Activated CD4-positive, alpha-beta T cell treated with anti-CD3 and anti-CD28 coated beads, Interleukin-10, Interleukin-2, amounts not matched to agents 100 ng/mL and 50 ng/mL, durations not matched to agents 16 hours and 8 hours (primary cell): ENCODE results near the gene FAM3B.
A peak's percentile ranks its signal among the peaks of the same experiment; 100 is the strongest.
"Not testable (repeated sequence)": the region's sequence is repeated elsewhere in the genome, so short reads cannot be mapped to it uniquely, and the experiment has no call there.

Source experiments
- DNase-seq: peaks from one replicate; pipeline ENCODE4 v3.0.0-alpha.2; 2020

The FAM3B gene

GRCh38 chr21:41357546-41357945, 40.9 kb downstream of the FAM3B start:
- no peak for DNase-seq

GRCh38 chr21:41358193-41359166, 41.9 kb downstream of the FAM3B start:
- DNase-seq: no peak

GRCh38 chr21:41359286-41359685, 42.7 kb downstream of the FAM3B start:
- DNase-seq: no peak

DNA sequence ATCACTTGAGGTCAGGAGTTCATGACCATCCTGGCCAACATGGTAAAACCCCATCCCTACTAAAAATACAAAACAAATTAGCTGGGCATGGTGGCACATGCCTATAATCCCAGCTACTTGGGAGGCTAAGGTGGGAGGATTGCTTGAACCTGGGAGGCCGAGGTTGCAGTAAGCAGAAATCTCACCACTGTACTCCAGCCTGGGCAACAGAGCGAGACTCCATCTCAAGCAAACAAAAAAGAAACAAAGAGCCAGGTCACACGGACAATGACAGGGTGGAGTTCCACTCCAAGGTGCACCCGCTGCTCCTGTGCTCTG, 43.1 kb downstream of the FAM3B start:
- DNase-seq: not testable (repeated sequence)

- DNase-seq: no peak
These were observed 43.6 kb downstream of the FAM3B start for GRCh38 chr21:41360072-41360821.

DNA sequence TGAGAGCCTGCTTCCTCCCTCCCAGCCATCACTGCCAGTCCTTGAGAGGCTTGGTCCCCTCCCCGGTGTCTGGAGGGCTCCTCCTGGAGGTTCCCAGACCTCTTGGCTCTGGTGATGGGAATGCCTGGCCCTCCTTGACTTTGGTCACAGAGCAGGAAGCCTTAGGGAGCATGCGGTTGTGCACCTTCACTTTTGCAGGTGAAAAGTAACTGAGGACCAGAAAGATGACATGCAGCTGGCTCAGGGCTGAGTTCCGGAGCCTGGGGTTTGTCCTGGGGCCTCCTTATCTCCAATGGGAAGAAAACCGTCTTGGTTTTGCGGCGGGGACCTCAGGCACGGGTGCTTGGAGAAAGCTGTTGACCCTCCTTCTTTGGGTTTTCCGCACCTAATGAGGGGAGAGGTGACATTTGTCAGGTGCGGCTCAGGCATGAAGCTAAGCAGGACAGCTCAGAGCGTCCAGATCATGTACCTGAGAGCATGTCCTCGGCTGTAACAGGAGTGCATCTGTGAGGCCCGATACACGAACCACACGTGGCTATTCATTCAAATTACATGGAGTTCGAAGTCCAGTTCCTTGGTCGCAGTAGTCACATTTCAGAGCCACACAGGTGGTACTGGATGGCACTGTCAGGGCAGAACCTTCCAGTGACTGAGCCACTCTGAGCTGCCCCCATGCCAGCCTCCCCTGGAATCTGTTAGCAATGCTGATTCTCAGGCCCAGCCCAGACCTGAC, 44.6 kb downstream of the FAM3B start:
- no peak for DNase-seq

- DNase-seq: peak; percentile 84
These were observed 45.4 kb downstream of the FAM3B start, which contains the start of gene MX2 for GRCh38 chr21:41361786-41362604. Gene MX2, plus strand, starts transcription at chr21:41362027. Its CDS starts 14,880 bp downstream, at chr21:41376907.

DNA sequence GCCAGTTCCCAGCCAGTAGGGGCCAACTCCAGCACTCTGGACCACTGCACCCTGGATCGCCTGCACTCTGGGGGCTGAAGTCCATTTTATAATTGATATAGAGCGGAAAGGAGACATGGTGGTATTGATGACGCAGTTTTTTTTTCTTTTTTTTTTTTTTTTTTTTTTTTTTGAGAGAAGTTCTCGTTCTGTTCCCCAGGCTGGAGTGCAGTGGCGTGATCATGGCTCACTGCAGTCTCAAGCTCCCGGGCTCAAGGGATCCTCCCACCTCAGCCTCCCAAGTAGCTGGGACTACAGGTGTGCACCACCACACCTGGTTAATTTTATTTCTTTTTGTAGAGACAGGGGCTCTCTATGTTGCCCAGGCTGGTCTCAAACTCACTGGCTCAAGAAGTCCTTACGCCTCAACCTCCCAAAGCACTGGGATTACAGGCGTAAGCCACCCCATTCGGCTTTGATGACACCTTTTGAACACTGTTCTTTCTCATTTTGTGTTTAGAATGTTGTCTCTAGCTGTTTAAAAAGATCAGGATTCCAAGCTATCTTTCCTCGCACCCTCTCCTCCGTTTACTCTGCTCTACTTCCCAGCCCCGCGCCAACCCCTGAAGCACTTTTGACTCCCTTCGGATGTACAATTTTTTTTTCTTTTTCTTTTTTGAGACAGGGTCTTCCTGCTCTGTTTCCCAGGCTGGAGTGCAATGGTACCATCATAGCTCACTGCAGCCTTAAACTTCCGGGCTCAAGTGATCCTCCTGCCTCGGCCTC, 46.2 kb downstream of the FAM3B start:
- no peak for DNase-seq

- DNase-seq: no peak
These were observed 47.0 kb downstream of the FAM3B start for GRCh38 chr21:41363370-41364270.

- no peak for DNase-seq
These were observed 47.7 kb downstream of the FAM3B start for GRCh38 chr21:41364308-41364707.

GRCh38 chr21:41365377-41366107, 48.9 kb downstream of the FAM3B start:
- DNase-seq: no peak

- no peak for DNase-seq
These were observed 50.0 kb downstream of the FAM3B start for GRCh38 chr21:41366522-41367151.

DNA sequence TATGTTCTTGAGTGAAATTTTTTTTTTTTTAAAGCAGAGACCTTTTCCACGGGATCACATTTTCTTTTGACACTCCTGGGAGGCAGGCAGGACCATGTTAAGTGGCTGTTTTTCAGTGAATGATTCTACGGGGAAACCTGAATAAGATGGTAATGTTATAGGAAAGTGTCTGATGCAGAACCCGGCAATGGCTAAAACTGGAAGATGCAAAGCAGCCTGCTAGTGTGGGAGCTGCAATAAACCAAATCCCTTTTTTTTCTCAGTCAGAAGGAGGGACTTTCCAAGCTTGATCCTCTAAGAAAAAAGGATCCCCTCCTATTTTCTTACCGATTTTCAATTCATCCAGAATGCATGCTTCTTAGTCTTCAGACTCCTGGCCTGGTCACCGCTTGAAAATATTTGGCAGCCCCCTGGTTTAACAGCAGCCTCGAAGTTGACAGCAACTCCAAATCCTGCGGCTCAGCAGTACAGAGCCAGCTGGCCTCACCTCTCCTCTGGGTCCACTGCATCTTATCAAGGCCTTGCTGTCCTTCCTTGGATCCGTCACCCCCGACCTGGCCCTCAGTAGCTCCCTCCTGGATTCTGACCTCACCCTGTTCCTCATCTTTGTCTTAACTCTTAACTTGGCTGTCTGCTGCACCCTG, 50.8 kb downstream of the FAM3B start:
- DNase-seq: no peak

GRCh38 chr21:41367945-41368734, 51.5 kb downstream of the FAM3B start:
- no peak for DNase-seq

GRCh38 chr21:41368735-41369104, 52.1 kb downstream of the FAM3B start:
- DNase-seq: no peak

GRCh38 chr21:41369105-41369919, 52.7 kb downstream of the FAM3B start:
- DNase-seq: peak; percentile 13
